GM06990 (cell line): ENCODE measurements around the gene NRROS.

Experiments used
- DNase-seq: peaks from one replicate; pipeline ENCODE4 v3.0.0-alpha.2; 2011; ENCODE audit not compliant: insufficient read length; ENCODE audit errors: extremely low read depth
- H3K27me3 ChIP-seq: replicated peaks from 2 replicates; pipeline ENCODE4 v1.6.0; 2011; ENCODE audit warnings: low read length; ENCODE audit not compliant: control insufficient read depth, insufficient read depth
- H3K36me3 ChIP-seq: 2 replicates; pipeline ENCODE4 v1.5.1; 2011; ENCODE audit warnings: low read length; ENCODE audit not compliant: control insufficient read depth, insufficient read depth
- H3K4me3 ChIP-seq: replicated peaks from 2 replicates; pipeline ENCODE4 v1.5.1; 2011; ENCODE audit warnings: low read depth, mild to moderate bottlenecking, control low read depth, low read length
- CTCF ChIP-seq: IDR thresholded peaks from 2 replicates; pipeline ENCODE4 v1.5.1; 2011; ENCODE audit warnings: low read length, control low read depth, mild to moderate bottlenecking, inconsistent platforms; ENCODE audit not compliant: insufficient read depth, poor library complexity, severe bottlenecking

Gene NRROS

GRCh38 chr3:196695849-196696226 is 56.3 kb downstream of the NRROS start:
- Histone ChIP-seq H3K27me3 (no peaks in the 10 kb centered on the region), H3K36me3 (no peaks in the 10 kb centered on the region), H3K4me3 (no peak overlapping the region)
- no peak for DNase-seq
- TF ChIP-seq CTCF: no peak

GRCh38 chr3:196697270-196697669 is 57.8 kb downstream of the NRROS start:
- DNase-seq: no peak
- no peaks in the 10 kb centered on the region for H3K36me3 ChIP-seq
- H3K27me3 ChIP-seq: no peaks in the 10 kb centered on the region
- TF ChIP-seq CTCF: no peak
- no peak overlapping the region for H3K4me3 ChIP-seq

GRCh38 chr3:196699749-196700148 is 60.3 kb downstream of the NRROS start:
- no peak for DNase-seq
- no peak for TF ChIP-seq CTCF
- no peaks in the 10 kb centered on the region for H3K27me3 ChIP-seq
- no peak overlapping the region for H3K4me3 ChIP-seq
- no peaks in the 10 kb centered on the region for H3K36me3 ChIP-seq

DNA sequence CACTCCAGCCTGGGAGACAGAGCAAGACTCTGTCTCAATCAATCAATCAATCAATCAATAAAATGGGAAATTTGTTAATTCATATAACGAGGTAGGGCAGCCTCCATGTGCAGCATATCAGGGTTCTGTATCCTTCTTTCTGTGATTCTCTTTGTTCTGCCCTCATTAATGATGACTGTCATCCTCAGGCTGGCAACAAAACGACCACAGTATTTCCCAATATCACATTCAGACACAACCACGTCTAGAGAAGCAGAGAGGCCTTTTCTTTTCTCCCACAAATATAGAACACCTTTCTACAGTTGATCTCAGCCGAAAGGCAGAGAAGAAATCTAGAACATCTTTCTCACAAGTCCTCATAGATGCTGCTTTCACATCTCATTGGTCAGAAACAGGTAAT is 61.3 kb downstream of the NRROS start:
- Histone ChIP-seq H3K4me3 (no peak overlapping the region), H3K36me3 (no peaks in the 10 kb centered on the region), H3K27me3 (no peaks in the 10 kb centered on the region)
- no peak for DNase-seq
- TF ChIP-seq CTCF: no peak

DNA sequence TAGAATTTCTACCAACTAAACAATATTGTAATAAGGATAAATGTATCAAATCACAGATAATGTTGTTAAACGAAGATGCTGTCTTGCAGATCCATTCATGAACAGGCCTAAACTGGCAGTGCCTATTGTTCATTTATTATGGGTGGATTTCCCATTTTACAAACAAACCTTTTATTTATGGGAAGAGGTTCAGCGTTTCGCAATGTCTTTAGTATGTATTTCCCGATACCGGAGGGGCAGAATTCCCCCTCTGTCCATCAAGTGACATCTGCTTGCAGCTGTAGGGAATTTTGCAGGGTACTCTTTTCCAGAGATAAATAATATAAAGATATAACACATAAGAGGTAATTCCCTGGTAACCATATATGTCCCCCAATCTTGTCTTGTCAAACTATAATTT is 66.8 kb downstream of the NRROS start:
- no peak for DNase-seq
- no peak overlapping the region for H3K4me3 ChIP-seq
- TF ChIP-seq CTCF: no peak
- no peaks in the 10 kb centered on the region for H3K27me3 ChIP-seq
- no peaks in the 10 kb centered on the region for H3K36me3 ChIP-seq

DNA sequence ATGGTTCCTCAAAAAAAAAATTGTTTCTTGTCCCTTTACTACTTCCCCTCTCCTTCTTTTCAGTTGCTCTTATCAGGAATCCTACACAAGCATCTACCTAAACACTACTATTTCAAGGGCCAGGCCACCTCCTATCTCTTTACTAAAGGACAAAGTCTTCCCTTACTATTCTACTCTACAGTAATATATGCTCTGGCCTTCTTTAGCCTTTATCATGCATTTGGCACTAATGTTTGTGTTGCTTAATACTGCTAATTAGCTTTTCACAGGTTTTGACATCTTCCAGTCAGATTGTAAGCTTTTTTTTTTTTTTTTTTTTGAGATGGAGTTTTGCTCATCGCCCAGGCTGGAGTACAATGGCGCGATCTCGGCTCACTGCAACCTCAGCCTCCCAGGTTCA is 67.2 kb downstream of the NRROS start:
- Histone ChIP-seq H3K27me3 (no peaks in the 10 kb centered on the region), H3K4me3 (no peak overlapping the region), H3K36me3 (no peaks in the 10 kb centered on the region)
- DNase-seq: no peak
- TF ChIP-seq CTCF: no peak
